HG02678 (cell line): ENCODE measurements around the gene CBR3.

Source experiments
- ATAC-seq: cut with Tn5 transposase; IDR thresholded peaks from one replicate; pipeline ENCODE4 v1.9.1; 2021; ENCODE audit warnings: mild to moderate bottlenecking, moderate library complexity; ENCODE audit not compliant: unreplicated experiment

The CBR3 gene

GRCh38 chr21:36155603-36156338 is 20.9 kb downstream of the CBR3 start:
- ATAC-seq = no peak

DNA sequence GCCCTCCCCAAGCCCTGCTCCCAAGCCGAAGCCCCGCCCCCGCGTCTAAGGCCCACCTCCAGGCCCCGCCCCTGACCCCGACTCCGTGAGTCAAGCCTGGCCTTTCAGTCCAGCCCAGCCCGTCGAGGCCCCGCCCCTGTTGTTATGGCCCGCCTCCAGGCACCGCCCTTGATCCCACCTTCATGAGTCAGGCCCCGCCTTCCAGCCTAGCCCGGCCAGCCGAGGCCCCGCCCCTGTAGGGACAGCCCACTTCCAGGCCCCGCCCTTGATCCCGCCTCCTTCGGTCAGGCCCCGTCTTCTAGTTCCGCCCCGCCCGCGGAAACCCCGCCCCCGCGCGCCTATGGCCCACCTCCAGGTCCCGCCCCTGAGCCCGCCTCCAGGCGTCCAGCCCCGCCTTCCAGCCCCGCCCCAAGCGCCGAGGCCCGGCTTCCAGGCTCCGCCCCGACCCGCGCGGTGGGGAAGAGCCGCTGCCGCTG is 21.5 kb downstream of the CBR3 start:
- ATAC-seq = peak; percentile 86

DNA sequence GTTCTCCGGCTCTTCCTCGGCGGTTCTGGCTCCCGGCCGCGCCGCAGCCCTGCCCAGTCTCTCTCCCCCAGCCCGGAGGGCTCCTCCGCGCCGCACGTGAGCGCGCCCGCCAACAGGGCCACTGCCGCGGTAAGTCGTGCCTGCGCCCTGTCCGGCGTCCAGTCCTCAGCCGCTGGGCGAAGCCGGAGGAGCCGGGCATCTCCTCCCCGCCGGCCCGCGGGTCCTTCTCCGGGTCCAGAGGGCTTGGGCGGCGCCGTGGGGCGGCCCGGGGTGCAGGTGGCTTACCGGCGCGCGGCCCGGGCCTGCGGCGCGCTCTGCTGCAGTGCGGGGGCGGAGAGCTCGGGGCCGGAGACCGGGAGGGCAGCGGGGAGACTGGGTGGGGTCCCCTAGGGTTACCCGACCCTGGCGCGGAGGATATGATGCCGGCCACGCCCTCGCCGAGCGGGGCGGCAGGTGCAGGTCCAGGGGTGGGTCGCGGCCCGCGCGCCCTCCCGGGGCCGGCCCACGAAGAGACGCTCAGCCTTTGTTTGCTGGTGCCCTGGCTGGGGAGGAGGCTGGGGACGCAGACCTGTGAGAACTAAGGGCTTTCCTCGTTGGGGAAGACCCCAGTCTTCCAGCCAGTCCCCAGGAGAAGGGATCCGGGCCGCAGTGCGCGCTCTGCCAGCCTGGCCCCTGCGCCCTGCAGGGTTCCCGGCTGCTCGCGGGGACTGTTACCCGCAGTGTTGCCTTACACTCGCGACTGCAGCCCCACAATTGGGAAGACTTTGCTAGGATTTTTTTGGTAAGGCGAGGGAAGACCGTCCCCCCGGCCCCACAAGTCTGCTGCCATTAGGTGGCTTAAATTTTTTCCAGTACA is 22.2 kb downstream of the CBR3 start, which contains the start of gene DOP1B:
TSS of gene DOP1B (plus strand) at position 10 of the 856 bp plus-strand sequence. CDS start 7,910 bp downstream, outside the sequence.
- peak; percentile 25 for ATAC-seq

DNA sequence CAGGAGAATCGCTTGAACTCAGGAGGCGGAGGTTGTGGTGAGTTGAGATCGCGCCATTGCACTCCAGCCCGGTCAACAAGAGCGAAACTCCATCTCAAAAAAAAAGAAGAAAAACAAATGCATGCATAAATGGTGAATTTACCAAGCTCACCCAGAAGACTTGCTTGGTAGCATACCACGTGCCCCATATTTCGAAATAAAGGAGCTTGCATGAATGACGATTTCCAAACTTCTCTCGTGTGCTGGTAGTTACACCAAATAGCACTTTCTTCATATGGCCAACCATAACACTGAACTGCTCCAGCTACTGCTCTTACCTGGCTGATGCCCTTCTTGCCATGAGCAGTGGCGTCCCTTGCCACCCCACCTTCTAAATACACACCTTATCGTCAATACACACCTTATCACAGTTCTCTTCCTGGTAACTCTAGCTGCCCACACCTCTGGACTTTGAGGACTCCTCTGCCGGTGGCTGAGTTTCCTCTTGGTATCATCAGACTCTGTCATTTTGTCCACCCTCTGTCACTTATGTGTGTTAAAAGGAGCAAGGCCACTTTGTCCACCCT is 24.6 kb downstream of the CBR3 start:
- no peak for ATAC-seq

DNA sequence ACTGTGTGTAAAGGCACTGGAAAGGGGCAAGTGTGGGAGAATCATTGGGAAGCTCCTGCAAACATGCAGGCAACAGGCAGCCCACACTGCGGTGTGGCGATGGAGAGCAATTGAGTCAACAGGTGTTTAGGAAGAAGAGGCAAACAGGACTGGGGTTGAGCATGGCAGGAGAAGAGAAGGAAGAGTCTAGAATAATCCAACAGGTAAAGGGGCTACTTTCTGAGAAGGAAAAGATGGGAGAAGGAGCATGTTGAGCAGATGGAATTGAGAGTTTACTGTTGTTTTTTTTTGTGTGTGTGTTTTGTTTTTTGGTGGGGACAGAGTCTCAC is 25.9 kb downstream of the CBR3 start:
- ATAC-seq = no peak

GRCh38 chr21:36162631-36163030 is 27.8 kb downstream of the CBR3 start:
- no peak for ATAC-seq

- no peak for ATAC-seq
These were observed 29.2 kb downstream of the CBR3 start for GRCh38 chr21:36163750-36164741.

DNA sequence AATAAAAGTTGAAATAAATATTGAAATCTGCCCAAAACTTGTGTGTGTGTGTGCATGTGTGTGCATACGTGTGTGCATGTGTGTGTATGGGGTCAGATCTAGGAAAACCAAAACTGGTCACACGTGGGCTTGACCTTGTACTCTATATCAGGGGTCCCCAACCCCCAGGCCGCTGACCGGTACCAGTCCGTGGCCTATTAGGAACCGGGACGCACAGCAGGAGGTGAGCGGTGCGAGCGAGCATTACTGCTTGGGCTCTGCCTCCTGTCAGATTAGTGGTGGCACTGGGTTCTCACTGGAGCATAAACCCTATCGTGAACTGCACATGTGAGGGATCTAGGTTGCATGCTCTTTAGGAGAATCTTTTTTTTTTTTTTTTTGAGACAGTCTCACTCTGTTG is 30.5 kb downstream of the CBR3 start:
- no peak for ATAC-seq

GRCh38 chr21:36166705-36167104 is 31.8 kb downstream of the CBR3 start:
- no peak for ATAC-seq

DNA sequence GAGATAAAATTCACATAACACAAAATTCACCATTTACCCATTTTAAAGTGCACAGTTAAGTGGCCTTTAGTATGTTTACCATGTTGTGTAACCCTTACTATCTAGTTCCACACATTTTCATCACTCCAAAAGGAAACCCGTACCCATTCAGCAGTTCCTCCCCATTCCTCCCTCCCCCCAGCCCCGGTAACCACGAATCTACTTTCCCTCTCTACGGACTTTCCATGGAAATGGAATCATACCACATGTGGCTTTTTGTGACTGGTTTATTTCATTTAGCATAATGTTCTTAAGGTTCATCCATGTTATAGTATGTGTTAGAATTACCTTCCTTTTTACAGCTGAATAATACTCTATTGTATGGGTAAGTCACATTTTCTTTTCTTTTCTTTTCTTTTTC is 32.7 kb downstream of the CBR3 start:
- ATAC-seq = no peak

- no peak for ATAC-seq
These were observed 34.7 kb downstream of the CBR3 start for GRCh38 chr21:36169470-36170128.

DNA sequence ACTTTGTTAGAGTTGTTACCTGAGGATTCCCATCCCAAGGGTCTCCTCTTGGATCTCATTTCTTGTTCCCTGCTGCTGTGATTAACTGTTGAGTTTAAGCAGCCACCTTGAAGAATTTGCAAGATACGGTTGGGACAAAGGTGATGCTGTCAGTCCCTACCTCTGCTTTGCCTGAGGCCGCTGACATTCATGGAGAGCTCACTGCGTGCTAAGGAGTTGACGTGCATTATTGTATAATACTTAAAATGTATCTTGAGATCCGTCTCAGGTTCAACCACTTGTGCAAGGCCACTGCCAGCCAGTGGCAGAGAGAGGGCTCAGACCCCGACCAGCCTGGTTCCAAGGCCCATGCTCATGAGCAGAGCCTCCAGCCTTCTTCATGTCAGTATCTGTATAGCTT is 35.9 kb downstream of the CBR3 start:
- no peak for ATAC-seq

GRCh38 chr21:36171336-36171735 is 36.5 kb downstream of the CBR3 start:
- no peak for ATAC-seq

DNA sequence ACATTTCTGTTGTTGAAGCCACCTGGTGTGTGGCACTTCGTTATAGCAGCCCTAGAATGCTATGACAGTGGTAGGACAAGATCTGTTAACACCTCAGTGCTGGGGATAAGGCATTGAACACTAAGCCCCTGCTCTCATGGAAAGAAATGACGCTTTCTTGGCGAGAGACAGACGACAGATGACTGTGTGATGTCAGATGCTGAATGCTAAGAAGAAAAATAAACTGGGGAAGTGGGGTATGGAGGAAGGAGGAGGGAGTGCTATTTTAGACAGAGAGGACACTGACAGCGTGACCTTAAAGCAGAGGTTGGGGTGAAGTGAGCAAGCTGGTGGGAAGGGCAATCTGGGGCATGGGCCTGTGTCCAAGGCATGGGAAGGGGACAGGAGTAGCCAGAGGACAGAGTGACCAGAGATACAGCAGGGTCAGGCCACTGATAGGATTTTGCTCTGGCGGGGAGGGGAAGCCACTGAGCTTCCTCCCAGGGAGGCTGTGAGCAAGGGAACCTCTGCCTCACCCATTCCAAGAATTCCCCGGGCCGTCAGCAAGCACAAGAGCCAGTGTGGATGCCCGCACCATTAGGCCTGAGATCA is 37.0 kb downstream of the CBR3 start:
- ATAC-seq = no peak

DNA sequence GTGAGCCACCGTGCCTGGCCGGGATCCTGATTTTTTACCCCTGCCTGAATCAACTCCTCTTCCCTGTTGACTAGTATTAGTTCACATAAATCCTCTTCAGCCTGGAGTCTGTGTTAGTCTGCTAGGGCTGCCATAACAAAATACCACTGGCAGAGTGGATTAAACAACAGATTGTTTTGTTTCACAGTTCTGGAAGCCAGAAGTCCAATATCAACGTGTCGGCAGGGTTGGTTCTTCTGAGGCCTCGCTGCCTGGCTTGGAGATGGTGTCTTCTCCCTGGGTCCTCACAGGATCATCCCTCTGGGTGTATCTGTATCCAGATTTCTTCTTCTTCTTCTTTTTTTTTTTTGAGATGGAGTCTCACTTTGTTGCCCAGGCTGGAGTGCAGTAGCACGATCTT is 39.9 kb downstream of the CBR3 start:
- no peak for ATAC-seq

DNA sequence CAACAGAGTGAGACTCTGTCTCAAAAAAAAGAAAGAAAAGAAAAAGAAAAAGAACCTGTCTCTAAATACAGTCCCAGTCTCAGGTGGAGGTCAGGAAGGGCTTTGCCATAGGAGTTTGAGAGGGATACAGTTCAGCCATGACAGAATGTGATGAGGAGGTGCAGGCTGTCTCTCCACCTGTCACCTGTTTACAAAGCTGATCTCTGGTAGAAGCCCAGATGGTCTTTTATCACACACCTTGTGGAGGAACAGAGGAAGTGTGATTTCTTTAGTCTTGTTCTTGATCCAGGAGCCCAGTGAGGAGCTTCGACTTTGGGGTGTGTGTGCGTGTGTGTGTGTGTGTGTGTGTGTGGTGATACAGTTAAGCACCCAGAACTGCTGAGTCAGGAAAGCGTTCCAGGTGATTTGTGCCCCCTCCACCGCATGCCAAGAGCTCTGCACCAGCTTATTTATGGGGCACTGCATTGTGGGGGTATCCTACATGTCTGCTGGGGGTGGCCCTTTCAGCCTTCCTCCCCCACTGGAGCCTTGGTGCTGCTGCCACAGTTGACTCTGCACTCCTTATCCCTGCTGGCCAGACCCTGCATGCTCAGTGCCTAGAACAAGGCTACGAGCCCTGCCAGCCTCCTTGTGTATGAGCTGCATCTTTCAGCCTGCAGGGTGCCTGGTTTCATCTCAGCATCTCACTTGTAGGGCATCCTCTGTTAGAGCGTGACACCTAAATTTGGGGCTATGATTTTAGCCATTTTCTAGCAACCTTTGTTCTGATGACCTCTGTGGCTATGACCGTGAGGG is 41.1 kb downstream of the CBR3 start:
- ATAC-seq = no peak

DNA sequence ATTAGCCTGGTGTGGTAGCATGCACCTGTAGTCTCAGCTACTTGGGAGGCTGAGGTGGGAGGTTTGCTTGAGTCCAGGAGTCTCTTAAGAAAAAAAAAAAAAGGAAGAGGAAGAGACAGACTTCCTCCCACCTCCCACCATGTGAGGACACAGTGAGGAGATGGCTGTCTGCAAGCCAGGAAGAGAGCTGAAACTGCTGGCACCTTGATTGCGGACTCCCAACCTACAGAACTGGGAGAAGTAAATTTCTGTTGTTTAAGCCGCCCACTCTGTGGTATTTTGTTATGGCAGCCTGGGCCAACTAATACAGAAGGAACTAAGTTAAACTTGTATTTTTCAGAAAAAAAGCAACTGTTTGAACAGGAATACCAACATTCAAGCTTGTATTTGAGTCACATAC is 43.5 kb downstream of the CBR3 start:
- no peak for ATAC-seq

DNA sequence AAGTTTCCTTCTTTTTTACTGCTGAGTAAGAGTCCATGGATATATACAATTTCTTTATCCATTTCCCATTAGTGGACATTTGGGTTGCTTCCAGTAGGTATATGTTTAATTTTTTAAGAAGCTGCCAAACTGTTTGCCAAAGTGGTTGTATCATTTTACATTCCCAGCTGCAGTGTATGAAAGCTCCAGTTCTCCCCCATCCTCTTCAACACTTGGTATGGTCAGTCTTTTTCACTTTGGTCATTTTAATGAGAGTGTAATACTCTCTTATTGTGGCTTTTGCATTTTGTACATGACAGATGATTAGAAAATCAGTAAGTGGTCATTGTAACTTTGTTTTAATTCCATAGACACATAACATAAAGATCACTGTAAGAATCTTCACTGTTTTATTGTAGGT is 44.3 kb downstream of the CBR3 start:
- no peak for ATAC-seq

DNA sequence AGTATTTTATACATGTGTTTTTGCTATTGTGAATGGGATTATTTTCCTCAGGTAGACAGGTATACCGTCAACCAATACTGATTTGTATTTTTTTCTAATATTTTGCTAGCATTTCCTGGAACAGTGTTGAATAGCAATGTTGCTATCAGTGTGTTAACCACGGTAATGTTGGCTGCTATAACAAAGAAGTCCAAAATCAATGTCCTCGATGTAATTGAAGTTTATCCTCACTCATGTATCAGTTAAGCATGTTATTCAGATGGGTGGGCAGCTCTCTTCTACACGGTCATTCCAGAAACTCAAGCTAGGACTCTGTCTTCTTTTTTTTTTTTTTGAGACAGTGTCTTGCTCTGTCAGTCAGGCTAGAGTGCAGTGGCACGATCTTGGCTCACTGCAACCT is 46.1 kb downstream of the CBR3 start:
- no peak for ATAC-seq
